HG03103 (cell line): Measurements from ENCODE around the gene SAP30L.

Source experiments
- ATAC-seq: cut with Tn5 transposase; IDR thresholded peaks from one replicate; pipeline ENCODE4 v1.9.1; 2021; ENCODE audit warnings: low read depth; ENCODE audit not compliant: unreplicated experiment

SAP30L gene

DNA sequence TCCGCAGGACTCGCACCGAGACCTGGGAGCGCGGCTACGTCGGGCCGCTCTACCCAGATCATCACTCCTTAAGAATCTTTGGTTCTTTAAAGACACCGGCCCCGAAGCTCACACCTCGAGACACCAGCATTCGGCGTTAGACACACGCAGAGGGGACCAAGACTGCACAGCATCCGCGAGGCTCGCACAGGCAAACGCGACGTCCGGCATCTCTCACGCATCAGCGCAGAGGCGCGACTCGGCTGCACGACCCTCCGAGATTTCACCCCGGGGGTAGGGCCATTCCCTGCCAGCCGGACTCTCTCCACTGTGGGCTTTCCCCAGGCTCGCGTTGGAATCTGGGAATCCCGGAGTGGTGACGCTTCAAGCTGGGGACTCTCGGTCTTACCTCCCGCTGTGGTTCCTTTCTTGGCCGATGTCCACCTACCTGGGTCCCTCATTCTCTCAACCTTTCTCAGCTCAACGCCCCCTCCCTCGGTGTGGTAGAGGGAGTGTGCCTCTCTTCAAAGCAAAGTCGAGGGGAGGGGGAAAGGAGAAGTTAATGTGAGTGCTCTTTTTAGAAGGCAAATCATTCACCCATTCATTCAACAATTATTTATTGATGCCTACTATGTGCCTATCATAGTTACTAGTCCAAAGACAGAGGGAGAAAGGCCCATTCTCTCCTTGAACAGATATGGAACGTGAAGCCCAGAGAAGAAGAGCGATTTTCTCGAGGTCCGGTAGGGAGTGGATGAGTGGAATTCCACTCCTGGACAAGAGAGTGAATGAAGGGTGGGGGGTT lies 33.6 kb downstream of the SAP30L start:
- no peak for ATAC-seq

DNA sequence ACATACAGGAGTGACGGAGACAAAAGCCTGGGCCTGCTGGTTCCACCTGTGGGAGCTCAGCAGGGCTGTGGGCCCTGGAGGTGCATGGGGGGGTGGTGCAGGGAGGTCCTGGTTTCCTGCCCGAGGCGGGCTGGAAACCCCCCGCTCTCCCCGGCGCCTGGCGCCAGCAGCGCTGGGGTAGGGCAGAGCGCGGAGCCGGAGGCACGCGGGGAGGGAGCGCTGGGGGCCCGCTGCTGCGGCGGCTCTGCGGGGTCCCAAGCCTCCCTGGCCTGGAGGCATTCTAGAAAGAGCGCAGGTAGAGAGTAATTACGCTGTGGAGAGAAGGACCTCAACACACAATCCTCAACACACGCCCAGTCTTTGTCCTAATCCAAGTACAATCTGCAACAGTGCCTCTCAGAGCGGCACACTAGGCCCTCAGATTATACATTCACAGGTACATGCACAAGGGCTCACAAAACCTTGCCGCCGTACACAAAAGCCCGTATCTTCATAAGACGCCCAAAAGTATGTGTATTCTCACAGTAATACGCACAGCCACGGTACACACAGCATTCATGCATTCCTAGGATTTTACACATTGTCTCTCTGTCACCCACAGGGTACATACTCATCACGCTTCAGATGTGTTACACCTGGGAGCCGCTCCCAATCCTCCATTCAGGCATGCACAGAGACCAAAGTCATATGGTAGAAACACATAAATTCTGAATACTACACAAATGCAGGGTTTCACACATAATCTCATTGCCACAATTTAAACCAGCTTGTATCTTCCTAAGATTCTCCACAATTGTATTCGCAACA lies 34.4 kb downstream of the SAP30L start:
- ATAC-seq = no peak

DNA sequence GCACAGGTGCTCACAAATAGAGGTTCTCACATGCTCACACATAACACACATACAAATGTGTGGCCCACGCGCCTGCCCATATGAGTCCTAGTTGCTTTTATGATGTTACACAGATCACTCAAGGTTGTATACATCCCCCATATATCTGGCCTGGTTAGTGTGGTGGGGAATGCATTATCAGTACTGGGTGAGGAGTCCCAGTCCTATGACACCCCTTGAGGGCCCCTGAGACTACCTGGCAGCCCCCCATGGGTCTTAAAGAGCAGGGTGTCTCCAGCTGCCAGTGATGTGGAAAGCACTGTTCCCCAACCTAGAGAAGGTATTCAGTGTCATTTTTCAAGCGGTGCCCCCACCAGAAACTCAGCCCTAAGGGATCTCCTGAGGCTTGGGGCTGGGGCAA lies 35.0 kb downstream of the SAP30L start:
- ATAC-seq = no peak

DNA sequence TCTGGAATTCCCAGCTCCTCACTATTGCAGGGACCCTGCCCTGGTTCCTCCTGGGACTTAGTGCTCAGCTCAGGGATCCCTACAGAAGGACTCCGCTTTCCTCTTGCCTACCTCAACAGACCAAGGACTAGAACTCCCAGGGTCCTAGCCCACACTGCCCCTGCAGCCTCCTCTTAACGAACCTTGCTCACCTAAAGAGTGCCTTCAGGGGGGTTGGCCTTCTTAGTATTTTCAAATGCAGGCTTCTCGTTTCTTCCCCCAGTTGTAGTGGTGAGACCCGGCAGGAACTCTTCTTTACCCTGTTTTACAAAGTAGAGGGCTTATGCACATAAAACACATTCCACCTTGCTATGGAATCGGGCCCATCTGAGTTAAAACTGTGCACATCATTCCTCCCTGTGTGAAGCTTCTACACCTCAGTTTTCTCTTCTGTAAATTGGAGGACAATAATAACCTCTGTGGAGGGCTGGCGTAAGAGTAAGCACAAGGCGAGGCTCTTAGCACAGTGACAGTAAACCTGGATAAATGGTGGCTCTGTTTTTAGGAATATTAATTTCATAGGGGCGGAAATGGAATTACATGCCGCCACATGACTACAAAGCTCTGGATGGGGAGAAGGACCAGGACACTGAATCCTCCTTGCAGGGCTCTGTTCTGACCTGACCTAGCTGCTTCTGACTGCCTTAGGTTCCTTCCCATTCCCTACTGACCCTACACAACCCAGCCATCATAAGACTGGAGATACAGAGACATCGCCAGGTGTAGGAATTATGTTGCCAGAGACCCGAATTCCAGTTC lies 36.0 kb downstream of the SAP30L start:
- no peak for ATAC-seq

DNA sequence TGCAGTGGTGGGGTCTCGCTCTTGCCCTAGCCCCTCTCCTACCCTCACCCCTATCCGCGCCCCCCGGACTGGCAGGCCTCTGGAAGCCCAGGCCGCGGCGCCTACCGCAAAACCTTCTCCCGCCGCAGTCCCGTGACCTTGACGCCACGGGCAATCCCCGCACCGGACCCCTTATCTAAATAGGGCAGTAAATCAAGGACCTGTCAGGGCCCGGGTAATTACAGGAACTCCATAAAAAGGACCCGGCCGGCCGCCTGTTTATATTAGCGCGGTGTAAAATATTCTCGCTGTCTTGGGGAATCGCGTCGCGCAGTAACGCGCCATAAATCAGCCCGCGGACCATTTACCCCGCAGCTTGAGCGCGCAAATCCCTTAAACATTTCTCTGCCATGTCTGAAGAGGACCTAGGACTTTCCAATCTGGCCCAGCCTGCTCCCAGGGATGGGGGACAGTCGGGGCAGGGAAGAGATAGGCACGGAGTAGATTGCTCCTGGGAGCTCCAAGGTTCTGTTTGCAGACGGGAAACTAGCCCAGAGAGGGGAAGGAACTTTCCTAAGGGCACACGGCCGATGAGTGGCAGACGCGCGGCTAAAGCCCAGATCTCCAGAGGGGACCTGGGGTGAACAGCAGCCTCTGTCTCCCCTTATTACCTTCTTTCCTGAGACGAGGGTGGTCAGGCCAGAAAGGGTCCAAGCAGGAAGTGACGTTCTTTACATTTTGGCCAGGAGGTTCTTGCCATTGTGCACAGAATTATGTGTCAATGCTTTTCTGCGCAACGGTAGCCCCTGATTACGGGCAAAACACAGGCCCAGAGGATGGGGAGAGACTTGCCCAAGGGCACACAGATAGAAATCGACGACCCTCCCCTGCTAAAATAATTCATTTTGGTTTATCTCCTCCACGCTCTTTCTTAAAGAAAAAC lies 37.0 kb downstream of the SAP30L start:
- no peak for ATAC-seq

DNA sequence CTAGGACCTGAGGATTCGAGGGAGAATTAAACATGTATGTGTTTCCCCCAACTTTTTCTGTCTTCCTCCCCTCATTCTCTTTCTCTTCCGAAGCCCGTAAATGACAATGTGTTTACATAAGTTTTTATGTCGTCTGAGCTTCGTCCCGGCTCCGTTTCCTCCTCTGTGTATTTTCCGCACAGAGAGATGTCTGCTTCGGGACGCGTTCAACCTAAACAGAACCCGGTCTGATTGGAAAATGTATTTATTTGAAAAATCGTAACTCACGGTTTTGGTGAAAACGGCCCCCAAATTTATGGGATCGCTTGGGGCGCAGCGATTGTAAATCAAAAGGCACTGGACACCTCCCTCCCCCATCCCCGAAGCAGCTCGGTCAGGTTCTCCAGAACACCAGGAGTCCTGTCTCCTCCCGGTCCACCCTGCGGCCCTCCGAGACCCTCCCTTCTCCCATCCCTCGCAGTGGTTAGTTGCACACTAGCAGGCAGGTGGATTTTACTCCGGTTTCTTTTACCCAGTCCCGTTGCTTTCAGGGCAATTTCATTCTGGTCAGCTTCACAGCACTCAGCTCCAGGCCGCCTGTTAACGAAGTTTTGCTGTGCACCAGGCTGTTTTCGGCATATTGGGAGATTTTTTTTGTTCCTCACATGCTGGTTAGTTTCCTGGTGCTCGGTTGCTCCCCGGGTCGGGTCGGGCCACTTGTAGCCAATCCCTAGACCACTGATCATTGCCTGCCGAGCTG lies 38.0 kb downstream of the SAP30L start:
- ATAC-seq = no peak

DNA sequence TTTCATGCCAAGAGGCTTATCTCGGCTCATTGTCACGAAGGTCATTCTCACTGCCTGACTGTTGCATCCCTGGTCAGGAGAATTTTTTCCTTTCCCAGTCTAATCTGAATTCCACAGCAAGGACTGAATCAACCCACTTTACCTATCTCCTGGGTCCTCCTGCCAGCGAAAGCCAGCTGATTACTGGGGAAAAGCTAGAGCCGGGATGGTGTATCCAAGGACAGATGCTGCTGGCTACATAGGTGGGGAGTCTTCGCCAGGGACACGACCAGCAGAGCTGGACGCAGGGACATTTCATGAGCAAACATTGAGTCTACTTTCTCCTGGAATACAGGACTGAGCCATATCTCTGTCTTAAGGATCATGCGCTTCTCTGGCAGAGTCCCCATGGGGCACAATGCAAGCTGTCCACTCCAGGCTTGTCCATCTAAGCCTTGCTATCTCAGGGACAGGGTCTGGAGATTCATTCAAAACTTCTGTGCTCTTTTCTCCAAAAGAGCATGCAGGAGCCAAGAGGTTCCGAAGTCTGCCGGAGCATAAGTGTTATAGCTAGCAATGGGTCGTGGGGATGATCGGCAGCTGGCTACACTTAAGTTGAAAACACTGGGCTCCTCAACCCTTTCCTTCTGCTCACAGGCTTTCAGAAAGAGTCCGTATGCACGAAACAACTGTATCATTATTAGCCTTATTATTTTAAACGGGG lies 38.7 kb downstream of the SAP30L start:
- ATAC-seq = no peak

DNA sequence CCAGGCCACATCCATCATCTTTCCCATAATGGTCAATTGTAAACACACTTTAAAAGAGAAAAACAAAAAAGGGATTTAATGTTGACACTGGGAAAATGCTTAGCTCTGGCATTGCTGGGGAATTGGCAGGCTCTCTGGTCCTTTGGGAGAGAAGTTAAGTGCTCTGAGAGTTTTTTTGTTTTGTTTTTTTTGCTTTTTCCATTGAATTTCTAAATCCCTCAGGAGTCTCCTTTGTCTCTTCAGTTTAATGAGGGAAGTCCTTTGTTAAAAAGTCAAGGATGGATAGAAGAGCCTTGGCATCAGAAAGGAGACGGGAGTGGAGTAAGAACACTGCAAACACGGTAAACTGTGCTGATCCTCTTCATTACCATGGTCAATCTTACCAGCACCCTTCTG lies 39.3 kb downstream of the SAP30L start:
- no peak for ATAC-seq

DNA sequence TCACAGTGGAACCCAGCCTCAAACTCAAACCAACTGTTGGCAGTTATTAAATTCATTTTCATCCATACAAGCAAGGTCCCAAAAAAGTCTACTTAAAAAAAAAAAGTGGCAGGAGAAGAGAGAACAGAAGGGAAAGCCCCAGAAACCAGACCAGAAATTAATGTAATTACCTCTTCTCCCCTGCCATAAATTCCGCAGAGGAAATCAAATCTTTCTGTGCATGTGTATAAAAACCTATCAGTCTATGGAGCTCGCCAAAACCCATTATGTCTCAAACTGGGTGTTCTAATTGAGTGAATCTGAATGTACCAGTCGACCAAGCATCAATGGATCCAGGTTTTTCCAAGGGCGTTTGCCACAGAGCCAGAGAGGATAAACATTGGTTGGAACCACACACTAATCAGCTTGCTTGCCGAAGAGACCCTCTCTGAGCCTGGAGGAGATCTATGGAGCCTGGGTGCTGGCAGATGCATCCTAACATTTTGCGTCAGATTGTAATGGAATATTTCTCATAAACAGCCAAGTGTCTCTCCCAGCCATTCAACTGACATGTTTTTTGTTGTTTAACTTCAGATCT lies 40.1 kb downstream of the SAP30L start:
- no peak for ATAC-seq

DNA sequence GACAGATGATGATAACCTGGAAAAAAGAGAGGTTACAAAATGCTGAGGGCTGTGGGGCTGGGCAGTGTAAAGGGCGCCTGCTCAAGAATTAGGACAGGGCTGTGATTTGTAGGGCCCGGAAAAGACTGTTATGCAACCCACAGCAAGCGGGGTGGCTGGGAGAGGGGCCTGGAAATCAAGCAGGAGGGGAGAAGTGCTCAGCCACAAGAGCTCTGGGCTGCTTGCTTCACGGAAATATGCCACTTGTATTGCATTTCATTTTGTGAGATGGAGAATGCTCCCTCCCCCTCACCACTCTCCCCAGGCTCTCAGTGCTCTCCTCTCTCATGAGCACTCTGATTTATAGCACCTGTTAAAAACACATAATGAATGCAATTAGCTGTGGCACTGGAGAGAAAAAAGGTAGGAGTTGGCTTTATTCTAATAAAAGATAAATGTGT lies 40.6 kb downstream of the SAP30L start:
- ATAC-seq = no peak

DNA sequence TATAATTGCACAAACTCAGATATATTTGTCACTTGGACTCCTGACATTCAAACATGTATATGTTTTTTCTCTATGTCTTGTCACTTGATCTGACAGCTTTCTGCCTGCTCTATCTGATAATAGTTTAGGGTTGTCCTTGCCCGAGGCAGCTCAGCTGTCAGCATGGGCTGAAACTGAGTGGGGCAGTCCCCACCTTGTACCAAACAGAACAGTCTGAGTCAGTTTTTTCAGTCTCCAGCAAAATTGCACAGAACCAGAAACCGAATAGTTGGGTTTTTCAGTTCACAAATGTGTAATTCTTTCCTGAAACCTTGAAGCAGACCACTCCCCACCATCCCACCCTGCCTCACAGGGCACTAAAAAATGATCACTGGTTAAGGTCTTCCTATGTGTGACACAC lies 41.7 kb downstream of the SAP30L start:
- ATAC-seq = peak; percentile 96

DNA sequence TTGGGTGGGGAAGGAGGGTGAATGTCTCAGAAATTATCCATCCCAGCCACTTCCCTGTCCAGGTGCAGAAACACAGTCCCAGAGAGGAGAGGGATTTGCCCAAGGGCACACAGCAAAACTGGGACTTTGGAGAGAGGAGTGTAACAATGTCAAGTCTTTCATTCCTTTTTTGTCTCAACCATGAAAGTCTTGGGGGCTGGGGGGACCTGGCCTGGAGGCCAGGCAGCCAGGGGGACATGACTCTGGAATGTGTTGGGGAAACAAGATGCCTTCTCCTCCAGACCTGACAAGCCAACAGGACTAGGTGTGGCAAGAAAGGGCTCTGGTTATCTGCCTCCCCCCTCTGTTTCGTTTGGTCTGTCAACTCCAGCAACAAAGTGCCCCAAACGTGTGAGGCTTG lies 46.1 kb downstream of the SAP30L start:
- ATAC-seq = no peak

DNA sequence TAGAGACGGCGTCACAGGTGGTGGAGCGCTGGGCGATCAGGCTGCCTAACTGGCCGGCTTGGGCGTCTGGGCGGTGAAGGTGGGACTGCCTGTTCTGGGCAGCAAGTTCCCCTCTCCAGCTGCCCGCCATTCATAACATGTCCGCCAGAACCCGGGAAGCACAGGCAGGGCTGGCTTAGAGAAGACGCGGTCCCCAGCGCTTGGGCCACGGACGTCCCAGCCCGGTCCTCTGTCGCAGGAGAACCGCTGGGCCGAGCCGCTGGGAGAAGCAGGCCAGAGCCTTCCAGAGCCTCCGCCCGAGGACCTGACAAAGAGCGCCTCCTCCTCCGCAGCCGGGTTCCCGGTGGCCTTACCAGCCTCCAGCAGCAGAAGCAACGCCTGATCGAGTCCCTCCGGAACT lies 47.5 kb downstream of the SAP30L start:
- no peak for ATAC-seq

DNA sequence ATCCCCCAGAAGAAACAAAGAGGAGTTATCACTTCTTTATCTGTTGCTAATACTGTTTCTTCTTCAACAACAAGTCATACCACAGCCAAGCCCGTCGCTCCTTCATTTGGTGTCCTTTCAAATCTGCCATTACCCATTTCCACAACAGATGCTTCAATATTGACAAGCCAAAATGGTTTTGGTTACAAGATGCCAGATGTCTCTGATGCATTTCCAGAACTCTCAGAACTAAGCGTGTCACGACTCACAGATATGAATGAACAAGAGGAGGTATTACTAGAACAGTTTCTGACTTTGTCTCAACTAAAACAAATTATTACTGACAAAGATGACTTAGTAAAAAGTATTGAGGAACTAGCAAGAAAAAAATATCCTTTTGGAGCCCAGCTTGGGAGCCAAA lies 48.2 kb downstream of the SAP30L start:
- ATAC-seq = no peak

DNA sequence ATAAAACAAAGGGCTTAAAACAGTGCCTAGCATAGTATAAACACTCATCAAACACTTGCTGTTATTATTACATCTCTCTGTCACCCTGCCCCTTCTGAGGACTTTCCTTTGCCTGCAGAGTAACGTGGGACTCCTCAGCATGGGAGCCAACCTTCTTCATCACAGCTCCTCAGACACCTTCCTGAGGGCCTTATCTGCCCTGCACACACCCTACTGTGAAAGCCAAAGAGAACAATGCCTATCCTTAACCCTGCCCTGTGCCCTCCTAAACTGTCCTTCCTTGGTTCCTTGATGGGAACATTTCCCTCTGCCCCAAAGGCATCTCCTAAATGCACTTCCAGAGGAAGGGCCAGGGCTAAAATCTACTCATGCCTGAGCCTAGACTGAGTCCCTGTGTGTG lies 52.8 kb downstream of the SAP30L start:
- ATAC-seq = no peak

DNA sequence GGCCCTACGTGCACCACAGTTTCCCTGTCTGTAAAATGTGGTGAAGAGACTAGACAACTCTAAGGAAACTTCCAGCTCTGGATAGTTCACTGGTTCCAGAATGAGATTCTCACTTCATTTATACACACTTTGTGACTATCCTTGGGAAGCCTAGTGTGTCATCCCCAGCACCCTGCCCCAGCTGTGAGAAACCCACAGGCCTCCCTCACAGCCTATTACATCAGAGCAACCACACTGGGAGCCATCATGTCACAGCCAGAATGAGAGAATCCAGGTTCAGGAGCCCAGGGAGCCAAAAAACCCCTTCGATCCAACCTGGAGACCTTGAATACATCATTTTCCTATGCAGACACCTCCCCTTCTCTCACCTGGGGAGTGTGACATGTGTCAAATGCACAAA lies 53.2 kb downstream of the SAP30L start:
- ATAC-seq = no peak

DNA sequence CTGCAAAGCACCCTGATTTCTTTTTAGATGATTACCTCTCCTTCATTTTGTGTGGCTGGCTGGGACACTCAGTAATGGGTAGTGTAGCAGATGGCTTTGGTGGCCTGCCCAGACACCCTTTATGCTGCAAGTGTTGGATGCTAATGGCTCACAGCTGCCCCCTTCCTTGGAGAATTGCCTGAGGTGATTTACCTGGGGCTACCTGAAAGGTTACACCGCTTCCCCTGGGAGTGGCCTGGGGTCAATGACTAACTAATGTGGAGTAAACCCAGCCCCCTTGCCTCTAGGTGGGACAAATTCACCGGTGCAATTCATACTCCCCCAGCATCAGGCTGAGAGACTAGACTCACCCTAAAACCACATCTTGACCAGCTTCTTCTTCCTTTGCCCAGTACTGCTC lies 55.8 kb downstream of the SAP30L start:
- no peak for ATAC-seq

DNA sequence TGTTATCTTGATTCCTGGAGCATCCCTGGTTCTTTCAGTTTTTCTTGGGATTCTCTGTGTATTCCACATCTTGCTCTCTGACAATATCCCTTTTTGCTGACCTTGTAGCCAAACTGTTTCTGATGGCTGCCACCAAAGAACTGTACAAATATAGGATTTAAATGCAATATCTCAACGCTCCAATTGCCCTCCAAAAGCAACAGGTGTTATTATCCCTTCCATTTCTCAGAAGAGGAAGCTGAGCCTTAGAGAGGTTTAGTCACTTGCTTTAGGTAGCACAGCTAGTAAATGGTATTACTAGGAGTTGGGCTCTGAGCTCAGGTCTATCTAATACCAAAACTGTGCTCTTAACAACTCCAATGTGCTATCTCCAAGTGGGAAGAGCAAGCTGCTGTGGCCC lies 56.4 kb downstream of the SAP30L start:
- ATAC-seq = no peak

DNA sequence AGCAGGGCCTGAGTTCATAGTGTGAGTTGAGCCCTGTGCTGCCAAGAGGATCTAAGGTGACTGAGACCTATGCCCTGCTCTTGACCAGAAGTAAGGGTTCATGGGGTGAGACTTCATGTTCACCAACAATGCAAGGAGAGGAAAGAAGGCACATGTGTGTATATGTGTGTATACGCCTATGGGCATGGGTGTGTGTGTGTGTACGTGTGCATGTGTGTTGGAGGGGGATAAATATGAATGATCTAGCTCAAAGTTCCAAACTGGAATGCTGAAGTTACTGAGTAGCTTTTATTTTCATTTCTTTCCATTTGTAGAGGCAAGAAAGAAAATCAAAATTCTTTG lies 57.9 kb downstream of the SAP30L start:
- ATAC-seq = no peak
